HG03469 (cell line): ENCODE measurements around the gene HCN4.
"Not testable (repeated sequence)": the region's sequence is repeated elsewhere in the genome, so short reads cannot be mapped to it uniquely, and the experiment has no call there.

ENCODE experiments used
- ATAC-seq: cut with Tn5 transposase; IDR thresholded peaks from one replicate; pipeline ENCODE4 v1.9.1; 2021; ENCODE audit warnings: mild to moderate bottlenecking, moderate library complexity, moderate number of reproducible peaks; ENCODE audit not compliant: unreplicated experiment

The HCN4 gene

GRCh38 chr15:73368301-73369136 lies at the start of gene HCN4:
Gene HCN4 (minus strand): TSS chr15:73368958. CDS start chr15:73368270, 688 bp downstream.
- ATAC-seq = no peak

- no peak for ATAC-seq
Observed at GRCh38 chr15:73414876-73415275, 46.1 kb upstream of the HCN4 start.

- ATAC-seq = no peak
Observed at GRCh38 chr15:73403171-73403570, 34.4 kb upstream of the HCN4 start.

- ATAC-seq = not testable (repeated sequence)
Observed at GRCh38 chr15:73400222-73400621, 31.5 kb upstream of the HCN4 start.

- no peak for ATAC-seq
Observed at GRCh38 chr15:73398861-73399260, 30.1 kb upstream of the HCN4 start.

- ATAC-seq = no peak
Observed at GRCh38 chr15:73397461-73397860, 28.7 kb upstream of the HCN4 start.

- ATAC-seq = no peak
Observed at GRCh38 chr15:73395671-73396070, 26.9 kb upstream of the HCN4 start.

- ATAC-seq = no peak
Observed at GRCh38 chr15:73394782-73395181, 26.0 kb upstream of the HCN4 start.

- ATAC-seq = no peak
Observed at GRCh38 chr15:73393336-73393735, 24.6 kb upstream of the HCN4 start.

GRCh38 chr15:73392025-73392424 lies 23.3 kb upstream of the HCN4 start:
- ATAC-seq = no peak

GRCh38 chr15:73391128-73391872 lies 22.5 kb upstream of the HCN4 start:
- ATAC-seq = no peak

- no peak for ATAC-seq
Observed at GRCh38 chr15:73389971-73390544, 21.3 kb upstream of the HCN4 start.

- ATAC-seq = no peak
Observed at GRCh38 chr15:73389539-73389938, 20.8 kb upstream of the HCN4 start.

GRCh38 chr15:73388256-73388781 lies 19.6 kb upstream of the HCN4 start:
- no peak for ATAC-seq

- no peak for ATAC-seq
Observed at GRCh38 chr15:73387507-73388255, 18.9 kb upstream of the HCN4 start.

GRCh38 chr15:73386886-73387506 lies 18.2 kb upstream of the HCN4 start:
- no peak for ATAC-seq

GRCh38 chr15:73386238-73386637 lies 17.5 kb upstream of the HCN4 start:
- no peak for ATAC-seq

GRCh38 chr15:73385205-73385604 lies 16.4 kb upstream of the HCN4 start:
- no peak for ATAC-seq

- no peak for ATAC-seq
Observed at GRCh38 chr15:73383310-73384189, 14.8 kb upstream of the HCN4 start.
